ENCODE data around the gene GRB10. TPM values are rescaled to one million over a fixed set of nuclear protein-coding genes. Genes with fewer than 3 reads are reported as not detected.

The GRB10 gene
- total and polyA plus RNA-seq, 2 of the 8 experiments (the other 6 are each of a cell fraction or from before 2014, with no cell fraction given), result 35.7 to 97.0 TPM

- TF ChIP-seq KDM5A (IDR thresholded peaks at IDR 0.05; ENCODE audit: low read length), result no peak
- no peak for TF ChIP-seq BACH1 (IDR thresholded peaks at IDR 0.05; ENCODE audit: low read length)
- no peak for TF ChIP-seq KDM4A (IDR thresholded peaks at IDR 0.05; ENCODE audit: low read depth, low read length, severe bottlenecking)
- no peak for TF ChIP-seq TBP (IDR thresholded peaks at IDR 0.05; ENCODE audit: low read depth, low read length)
- no peak for TF ChIP-seq E2F6 (IDR thresholded peaks at IDR 0.05)
Measured at GRCh38 chr7:50828801-50829200, 46.1 kb upstream of the GRB10 start (continued).

Measured in H1 (cell line).